Medulla oblongata (tissue), 1 donor: ENCODE data around the gene ZBTB1.
A peak's percentile ranks its signal among the peaks of the same experiment; 100 is the strongest.
"Not testable (repeated sequence)": the region's sequence is repeated elsewhere in the genome, so short reads cannot be mapped to it uniquely, and the experiment has no call there.

Experiments
- DNase-seq: peaks from one replicate; pipeline ENCODE4 v3.0.0-alpha.2; 2015; ENCODE audit errors: extremely low spot score

ZBTB1 gene

GRCh38 chr14:64525354-64525753, 20.8 kb downstream of the ZBTB1 start:
- DNase-seq = no peak

GRCh38 chr14:64531567-64531966, 27.0 kb downstream of the ZBTB1 start:
- DNase-seq = no peak

GRCh38 chr14:64536488-64537245, 32.1 kb downstream of the ZBTB1 start:
- no peak for DNase-seq

GRCh38 chr14:64540208-64541202, 35.9 kb downstream of the ZBTB1 start, which contains the start of gene HSPA2:
TSS of gene HSPA2 (plus strand) at chr14:64540741. CDS start at chr14:64540850, 109 bp downstream.
- DNase-seq = peak; percentile 100

GRCh38 chr14:64541261-64541971, 36.8 kb downstream of the ZBTB1 start:
- DNase-seq = peak; percentile 30

GRCh38 chr14:64541972-64542835, 37.6 kb downstream of the ZBTB1 start:
- peak; percentile 19 for DNase-seq

- no peak for DNase-seq
Measured at GRCh38 chr14:64542836-64543201, 38.2 kb downstream of the ZBTB1 start.

GRCh38 chr14:64544607-64545312, 40.2 kb downstream of the ZBTB1 start:
- DNase-seq = peak; percentile 19

- no peak for DNase-seq
Measured at GRCh38 chr14:64549016-64549415, 44.4 kb downstream of the ZBTB1 start.

GRCh38 chr14:64549791-64550620, 45.4 kb downstream of the ZBTB1 start, which contains the start of gene PPP1R36:
TSS of gene PPP1R36 (plus strand) at chr14:64549961. CDS start at chr14:64549998, 37 bp downstream.
- DNase-seq = peak; percentile 31

- DNase-seq = peak; percentile 72
Measured at GRCh38 chr14:64550621-64551333, 46.2 kb downstream of the ZBTB1 start.

- DNase-seq = no peak
Measured at GRCh38 chr14:64554556-64554955, 50.0 kb downstream of the ZBTB1 start.

- DNase-seq = no peak
Measured at GRCh38 chr14:64556526-64556925, 52.0 kb downstream of the ZBTB1 start.

GRCh38 chr14:64558216-64558615, 53.6 kb downstream of the ZBTB1 start:
- not testable (repeated sequence) for DNase-seq

GRCh38 chr14:64561631-64562030, 57.1 kb downstream of the ZBTB1 start:
- DNase-seq = no peak

GRCh38 chr14:64562436-64562835, 57.9 kb downstream of the ZBTB1 start:
- no peak for DNase-seq

GRCh38 chr14:64563696-64564095, 59.1 kb downstream of the ZBTB1 start:
- peak; percentile 70 for DNase-seq

GRCh38 chr14:64566651-64567122, 62.1 kb downstream of the ZBTB1 start:
- DNase-seq = peak; percentile 45
